Endothelial cell of umbilical vein (primary cell): ENCODE data around the gene SAMSN1.

Experiments used
- EZH2 ChIP-seq: IDR thresholded peaks from 2 replicates; pipeline ENCODE4 v1.6.1; 2012; ENCODE audit warnings: borderline replicate concordance, low read depth, mild to moderate bottlenecking, moderate library complexity, low read length, inconsistent platforms; ENCODE audit not compliant: severe bottlenecking
- JUN ChIP-seq: IDR thresholded peaks from 2 replicates; pipeline ENCODE4 v1.6.1; 2011; ENCODE audit warnings: borderline replicate concordance, low read depth; ENCODE audit not compliant: insufficient read length, insufficient read depth
- MYC ChIP-seq: IDR thresholded peaks from one replicate; pipeline ENCODE4 v1.6.1; 2011; ENCODE audit warnings: mild to moderate bottlenecking, low read depth, low read length
- POLR2A ChIP-seq: IDR thresholded peaks from 2 replicates; pipeline ENCODE4 v1.6.1; 2012; ENCODE audit warnings: low read depth, mild to moderate bottlenecking, control low read depth, low read length
- POLR2AphosphoS5 ChIP-seq: IDR thresholded peaks from 2 replicates; pipeline ENCODE4 v1.6.1; 2012; ENCODE audit warnings: low read depth, mild to moderate bottlenecking, control low read depth, low read length, moderate library complexity; ENCODE audit not compliant: insufficient read depth
- TF ChIP-seq, protein P1 (sequence below), 2 donors: IDR thresholded peaks; 1 replicate in 1 of 2; 2 replicates in 1 of 2; pipeline ENCODE4 v1.5.1; 2011; ENCODE audit warnings: low read length in 2 of 2, mild to moderate bottlenecking in 2 of 2, moderate library complexity in 2 of 2, control low read depth in 1 of 2, inconsistent platforms in 1 of 2, low read depth in 1 of 2; ENCODE audit not compliant: insufficient read depth in 1 of 2; ENCODE audit errors: extremely low read depth in 1 of 2
- TF ChIP-seq, protein P2 (sequence below): IDR thresholded peaks from 2 replicates; pipeline ENCODE4 v1.6.1; 2011; ENCODE audit not compliant: insufficient read depth, insufficient read length

DNA sequence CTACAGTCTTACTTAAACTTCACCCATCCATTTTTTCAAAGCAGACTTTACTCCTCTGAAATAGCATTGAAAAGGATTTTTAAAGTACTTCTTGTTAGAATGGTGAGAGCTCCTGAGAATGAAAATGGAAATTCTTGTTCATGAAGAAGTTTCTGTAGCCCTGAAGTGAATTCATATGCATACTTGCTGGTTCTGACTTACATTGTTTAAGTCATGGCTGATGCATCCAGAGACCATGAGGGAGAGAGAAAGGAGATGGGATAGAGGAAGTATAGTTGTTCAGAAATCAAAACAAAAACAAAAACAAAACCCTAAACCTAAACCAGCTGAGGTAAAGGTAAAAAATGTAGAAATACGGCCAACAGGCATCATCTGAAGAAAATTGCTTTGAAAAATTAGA, 27.1 kb upstream of the SAMSN1 start:
- TF ChIP-seq EZH2 (no peak), POLR2A (no peak), POLR2AphosphoS5 (no peak), MYC (no peak), JUN (no peak)
- TF ChIP-seq, protein P1, sequence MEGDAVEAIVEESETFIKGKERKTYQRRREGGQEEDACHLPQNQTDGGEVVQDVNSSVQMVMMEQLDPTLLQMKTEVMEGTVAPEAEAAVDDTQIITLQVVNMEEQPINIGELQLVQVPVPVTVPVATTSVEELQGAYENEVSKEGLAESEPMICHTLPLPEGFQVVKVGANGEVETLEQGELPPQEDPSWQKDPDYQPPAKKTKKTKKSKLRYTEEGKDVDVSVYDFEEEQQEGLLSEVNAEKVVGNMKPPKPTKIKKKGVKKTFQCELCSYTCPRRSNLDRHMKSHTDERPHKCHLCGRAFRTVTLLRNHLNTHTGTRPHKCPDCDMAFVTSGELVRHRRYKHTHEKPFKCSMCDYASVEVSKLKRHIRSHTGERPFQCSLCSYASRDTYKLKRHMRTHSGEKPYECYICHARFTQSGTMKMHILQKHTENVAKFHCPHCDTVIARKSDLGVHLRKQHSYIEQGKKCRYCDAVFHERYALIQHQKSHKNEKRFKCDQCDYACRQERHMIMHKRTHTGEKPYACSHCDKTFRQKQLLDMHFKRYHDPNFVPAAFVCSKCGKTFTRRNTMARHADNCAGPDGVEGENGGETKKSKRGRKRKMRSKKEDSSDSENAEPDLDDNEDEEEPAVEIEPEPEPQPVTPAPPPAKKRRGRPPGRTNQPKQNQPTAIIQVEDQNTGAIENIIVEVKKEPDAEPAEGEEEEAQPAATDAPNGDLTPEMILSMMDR (IDR thresholded peaks at IDR 0.05; ENCODE audit: extremely low read depth in 1 of 2, insufficient read depth in 1 of 2, low read depth in 1 of 2, low read length in 2 of 2): no peak
- TF ChIP-seq, protein P2, sequence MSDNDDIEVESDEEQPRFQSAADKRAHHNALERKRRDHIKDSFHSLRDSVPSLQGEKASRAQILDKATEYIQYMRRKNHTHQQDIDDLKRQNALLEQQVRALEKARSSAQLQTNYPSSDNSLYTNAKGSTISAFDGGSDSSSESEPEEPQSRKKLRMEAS: no peak
